GM10248 (cell line): ENCODE measurements around the gene PGAP2.

ENCODE experiments used
- CTCF ChIA-PET: fragments of 300-600 bp; sonication (Branson Sonifier 250); formaldehyde crosslinking; extraction: SDS; loops from one replicate; lab custom pipeline; 2021; ENCODE audit warnings: antibody characterized with exemption; lab: Yijun Ruan, JAX
- POLR2A ChIA-PET: fragments of 350-650 bp; sonication (Branson Sonifier 250); formaldehyde crosslinking; extraction: SDS; loops from one replicate; lab custom pipeline; 2020; ENCODE audit warnings: antibody characterized with exemption; lab: Yijun Ruan, JAX
- DNase-seq: peaks from one replicate; pipeline ENCODE4 v3.0.0; 2012; ENCODE audit errors: extremely low spot score
- TF ChIP-seq, protein P1 (sequence below): IDR thresholded peaks from 2 replicates; pipeline ENCODE4 v1.5.1; 2012; ENCODE audit warnings: mild to moderate bottlenecking, low read depth; ENCODE audit errors: extremely low read depth, missing control alignments, control extremely low read depth

Gene PGAP2

GRCh38 chr11:3854977-3855807, 46.8 kb downstream of the PGAP2 start, which contains the start of gene STIM1:
Gene STIM1, plus strand, starts transcription at chr11:3855664. Its CDS starts 607 bp downstream, at chr11:3856271.
- DNase-seq = peak; percentile 91
- ChIA-PET CTCF (interaction anchor here (0.6 to 43.8 kb wide), 60 partner anchors 14 to 297 kb away, joined by 3 to 1411 read pairs (median 4); partner anchors contain the start of genes NUP98 and RHOG), POLR2A (interaction anchor here (0.5 to 3.4 kb wide), 11 partner anchors 11 to 787 kb away, joined by 3 to 22 read pairs (median 3); partner anchors contain the start of gene RHOG)
- TF ChIP-seq, protein P1, sequence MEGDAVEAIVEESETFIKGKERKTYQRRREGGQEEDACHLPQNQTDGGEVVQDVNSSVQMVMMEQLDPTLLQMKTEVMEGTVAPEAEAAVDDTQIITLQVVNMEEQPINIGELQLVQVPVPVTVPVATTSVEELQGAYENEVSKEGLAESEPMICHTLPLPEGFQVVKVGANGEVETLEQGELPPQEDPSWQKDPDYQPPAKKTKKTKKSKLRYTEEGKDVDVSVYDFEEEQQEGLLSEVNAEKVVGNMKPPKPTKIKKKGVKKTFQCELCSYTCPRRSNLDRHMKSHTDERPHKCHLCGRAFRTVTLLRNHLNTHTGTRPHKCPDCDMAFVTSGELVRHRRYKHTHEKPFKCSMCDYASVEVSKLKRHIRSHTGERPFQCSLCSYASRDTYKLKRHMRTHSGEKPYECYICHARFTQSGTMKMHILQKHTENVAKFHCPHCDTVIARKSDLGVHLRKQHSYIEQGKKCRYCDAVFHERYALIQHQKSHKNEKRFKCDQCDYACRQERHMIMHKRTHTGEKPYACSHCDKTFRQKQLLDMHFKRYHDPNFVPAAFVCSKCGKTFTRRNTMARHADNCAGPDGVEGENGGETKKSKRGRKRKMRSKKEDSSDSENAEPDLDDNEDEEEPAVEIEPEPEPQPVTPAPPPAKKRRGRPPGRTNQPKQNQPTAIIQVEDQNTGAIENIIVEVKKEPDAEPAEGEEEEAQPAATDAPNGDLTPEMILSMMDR = peak; percentile 94

- POLR2A ChIA-PET = interaction anchor here (0.6 to 3.4 kb wide), 8 partner anchors 11 to 202 kb away, joined by 3 to 22 read pairs (median 4); partner anchors contain the start of gene RHOG
- no peak for DNase-seq
- TF ChIP-seq, protein P1 = no peak
- CTCF ChIA-PET = interaction anchor here (0.8 to 43.8 kb wide), 33 partner anchors 15 to 238 kb away, joined by 3 to 1411 read pairs (median 7); partner anchors contain the start of gene RHOG
These were observed 47.6 kb downstream of the PGAP2 start for GRCh38 chr11:3855808-3856491.

DNA sequence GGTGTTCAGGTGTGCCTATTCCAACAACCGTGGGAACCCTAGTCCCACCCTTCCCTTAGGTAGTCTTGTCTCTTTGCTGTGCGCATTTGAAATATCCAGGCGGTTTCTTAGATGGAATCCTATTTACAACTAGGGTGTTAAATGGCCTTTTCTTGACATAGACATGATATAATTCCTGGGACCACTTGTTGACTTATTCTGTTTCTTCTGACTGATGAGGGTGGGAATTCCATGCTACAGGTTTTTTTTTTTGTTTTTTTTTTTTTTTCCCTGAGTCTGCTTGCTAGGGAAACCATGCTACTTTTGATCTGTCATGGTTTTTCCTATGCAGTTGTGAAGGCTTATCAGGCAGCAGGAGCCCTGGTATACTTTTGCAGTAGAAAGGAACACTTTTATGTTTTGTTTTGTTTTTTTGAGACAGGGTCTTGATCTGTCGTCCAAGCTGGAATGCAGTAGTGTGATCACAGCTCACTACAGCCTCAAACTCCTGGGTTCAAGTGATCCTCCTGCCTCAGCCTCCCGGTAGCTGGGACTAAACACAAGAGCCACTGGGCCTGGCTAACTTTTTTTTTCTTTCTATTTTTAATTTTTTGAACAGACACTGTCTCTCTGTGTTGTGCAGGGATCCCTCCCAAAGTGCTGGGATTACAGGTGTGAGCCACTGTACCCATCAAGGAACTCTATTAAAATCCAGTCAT, 48.6 kb downstream of the PGAP2 start:
- ChIA-PET POLR2A (interaction anchor here (1.0 to 3.4 kb wide), 2 partner anchors 13 to 16 kb away, joined by 5 to 22 read pairs; partner anchors contain the start of gene RHOG), CTCF (interaction anchor here (0.9 to 43.8 kb wide), 6 partner anchors 7 to 213 kb away, joined by 3 to 1411 read pairs (median 182); partner anchors contain the start of gene RHOG)
- TF ChIP-seq, protein P1 = no peak
- no peak for DNase-seq

- POLR2A ChIA-PET = interaction anchor here (0.5 kb wide), 1 partner anchor 15 kb away, joined by 4 read pairs; no protein-coding TSS in a partner anchor
- CTCF ChIA-PET = interaction anchor here (0.7 to 43.8 kb wide), 6 partner anchors 8 to 213 kb away, joined by 3 to 1411 read pairs (median 182); partner anchors contain the start of gene RHOG
- no peak for DNase-seq
- TF ChIP-seq, protein P1 = no peak
These were observed 49.3 kb downstream of the PGAP2 start for GRCh38 chr11:3857628-3858027.

DNA sequence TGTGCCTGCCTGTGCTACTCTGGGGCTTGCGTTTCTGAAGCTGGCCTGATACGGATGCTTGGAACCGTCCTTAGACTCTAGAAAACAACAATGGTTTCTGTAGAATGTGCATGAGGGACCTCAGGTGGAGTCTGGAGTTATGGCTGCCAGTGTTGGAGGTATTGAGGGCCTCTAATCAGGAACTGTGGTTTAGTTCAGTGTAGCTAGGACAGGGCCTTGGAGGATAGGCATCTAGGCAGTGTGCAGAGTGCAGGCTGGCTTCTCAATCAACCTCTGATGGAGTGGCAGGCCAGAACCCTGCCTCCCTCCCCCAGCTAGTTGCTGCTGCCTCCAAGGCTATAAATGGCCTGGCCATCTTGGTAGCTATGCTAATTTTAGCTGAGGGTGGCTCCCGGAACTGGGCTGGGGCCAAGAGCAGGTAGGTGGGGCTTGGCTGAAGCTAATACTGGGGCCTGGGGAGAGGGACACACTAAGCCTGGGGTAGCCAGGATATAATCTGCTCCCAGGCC, 51.1 kb downstream of the PGAP2 start:
- POLR2A ChIA-PET = no interaction called here
- CTCF ChIA-PET = interaction anchor here (1.1 to 43.8 kb wide), 7 partner anchors 10 to 211 kb away, joined by 3 to 1411 read pairs (median 35); partner anchors contain the start of gene RHOG
- DNase-seq = peak; percentile 67
- TF ChIP-seq, protein P1 = no peak
